Activated naive CD4-positive, alpha-beta T cell treated with anti-CD3 and anti-CD28 coated beads for 36 hours (primary cell): ENCODE measurements around the gene USP36. TPM values are rescaled to one million over a fixed set of nuclear protein-coding genes. Genes with fewer than 3 reads are reported as not detected.

ENCODE experiments used
- CTCF ChIA-PET: fragments of 350-600 bp; sonication (Branson Sonifier 250); formaldehyde crosslinking; loops from one replicate; lab custom pipeline; 2021; ENCODE audit warnings: antibody characterized with exemption; lab: Charles Lee
- DNase-seq: peaks from one replicate; pipeline ENCODE4 v3.0.0-alpha.2; 2020
- H3K27ac Mint-ChIP-seq: one replicate; pipeline ENCODE4 v1.8.0; 2021; ENCODE audit warnings: mild to moderate bottlenecking, mixed read lengths
- H3K27me3 Mint-ChIP-seq: one replicate; pipeline ENCODE4 v1.8.0; 2021; ENCODE audit warnings: low read depth, mixed read lengths
- H3K36me3 Mint-ChIP-seq: one replicate; pipeline ENCODE4 v1.8.0; 2021; ENCODE audit warnings: low read depth, mixed read lengths
- H3K4me1 Mint-ChIP-seq: one replicate; pipeline ENCODE4 v1.8.0; 2021; ENCODE audit warnings: low read depth, mixed read lengths
- H3K4me3 Mint-ChIP-seq: one replicate; pipeline ENCODE4 v1.8.0; 2021; ENCODE audit warnings: mild to moderate bottlenecking, moderate library complexity, mixed read lengths
- H3K9me3 Mint-ChIP-seq: one replicate; pipeline ENCODE4 v1.8.0; 2021; ENCODE audit warnings: mixed read lengths
- intact Hi-C: fragments of 100-400 bp; cut with micrococcal nuclease; formaldehyde crosslinking; loops from one replicate; pipeline ENCODE4 v1.15.1; 2023
- total RNA-seq, 2 experiments: library from RNA; stranded (reverse); gene quantifications; one replicate each; pipeline ENCODE4 v1.2.3, GENCODE V29; 2021

USP36 gene
- total RNA-seq, 2 experiments from 2014 or later, result 65.3 to 68.7 TPM

DNA sequence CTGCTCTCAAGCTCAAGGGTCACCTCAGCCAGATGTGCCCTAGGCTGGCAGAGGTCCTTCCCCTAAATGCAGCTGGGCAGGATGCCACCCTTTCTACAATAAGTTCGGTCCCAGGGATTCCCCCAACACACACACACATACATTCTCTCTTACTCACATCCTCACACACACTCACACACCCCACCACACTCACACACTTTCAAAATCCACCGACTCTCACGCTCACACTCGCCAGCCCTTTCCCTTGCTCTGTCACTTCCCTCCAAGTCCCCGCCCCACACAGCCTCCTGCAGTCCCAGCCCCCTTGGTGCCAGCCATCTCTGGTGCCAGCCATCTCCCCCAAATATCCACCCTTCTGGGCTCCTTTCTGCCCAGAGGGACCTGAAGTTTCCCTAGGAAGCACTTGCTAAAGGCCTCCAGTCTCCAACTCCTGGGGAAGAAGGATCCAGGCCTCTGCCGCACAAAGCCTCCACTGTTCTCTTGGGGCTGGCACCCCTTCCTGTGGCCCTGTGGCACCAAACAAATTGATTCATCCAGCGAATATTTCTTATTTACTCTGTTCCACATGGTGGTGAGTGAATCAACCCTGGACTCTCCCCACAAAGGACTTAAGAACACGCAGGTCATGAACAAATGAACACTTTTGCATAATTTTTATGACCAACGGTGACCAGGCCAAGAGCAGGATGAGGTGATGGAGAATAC lies 3.8 kb upstream of the USP36 start:
- peak; percentile 55 for DNase-seq
- intact Hi-C loops, result loop anchor here (5.0 kb wide), 3 partner anchors 122 to 717 kb away; partner anchors contain the start of gene TMC6
- peaks cover 21% of the 10 kb centered on the region for H3K4me1 Mint-ChIP-seq
- no peak overlapping the region for H3K4me3 Mint-ChIP-seq
- no peak overlapping the region for H3K27ac Mint-ChIP-seq
- peaks cover 5% of the 10 kb centered on the region for H3K36me3 Mint-ChIP-seq
- H3K9me3 Mint-ChIP-seq, result no peaks in the 10 kb centered on the region
- no peaks in the 10 kb centered on the region for H3K27me3 Mint-ChIP-seq
- CTCF ChIA-PET, result interaction anchor here (0.8 kb wide), 1 partner anchor 372 kb away, joined by 3 read pairs; no protein-coding TSS in a partner anchor

DNA sequence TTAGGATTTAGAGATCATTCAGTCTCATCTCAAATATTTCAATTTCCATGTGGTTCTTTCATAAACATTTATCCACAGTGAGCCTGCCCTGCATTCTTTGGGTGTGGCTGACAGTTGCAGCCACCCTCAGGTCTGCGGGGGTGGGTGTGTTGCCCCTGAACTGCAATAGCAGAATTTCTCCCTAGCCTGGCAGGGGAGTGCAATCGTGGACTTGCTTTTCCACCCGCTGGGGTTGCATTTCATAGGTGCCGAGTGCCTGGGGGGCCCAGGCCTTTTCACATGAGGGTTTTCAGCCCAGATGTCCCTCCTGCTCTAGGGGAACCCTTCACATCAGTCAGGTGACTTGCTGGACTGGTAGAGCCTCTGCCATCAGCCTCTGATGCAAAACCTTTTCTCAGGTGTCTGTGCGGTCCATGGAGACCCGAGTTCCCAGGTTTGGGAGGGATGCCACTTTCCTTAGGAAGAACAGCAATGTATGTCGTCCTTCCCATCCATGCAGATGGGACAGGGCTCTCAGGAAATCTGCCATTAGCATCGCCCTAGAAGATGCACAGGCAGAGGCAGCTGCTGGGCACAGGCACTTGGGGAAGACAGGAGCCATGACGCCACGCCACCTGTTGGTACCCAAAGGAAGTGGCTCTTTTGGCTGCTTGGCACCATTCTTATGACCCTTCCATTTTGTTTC lies 2.4 kb upstream of the USP36 start:
- intact Hi-C loops, result loop anchor here (5.0 kb wide), 3 partner anchors 121 to 716 kb away; partner anchors contain the start of gene TMC6
- Mint-ChIP-seq H3K27ac (no peak overlapping the region), H3K9me3 (no peaks in the 10 kb centered on the region), H3K36me3 (peaks cover 11% of the 10 kb centered on the region), H3K4me1 (peaks cover 34% of the 10 kb centered on the region), H3K27me3 (no peaks in the 10 kb centered on the region), H3K4me3 (no peak overlapping the region)
- CTCF ChIA-PET, result interaction anchor here (0.6 to 1.5 kb wide), 4 partner anchors 23 to 127 kb away, joined by 3 to 4 read pairs (median 4); no protein-coding TSS in a partner anchor
- peak; percentile 73 for DNase-seq

GRCh38 chr17:78840530-78840779 lies 159 bp downstream of the USP36 start:
- peaks cover 44% of the 10 kb centered on the region for H3K4me1 Mint-ChIP-seq
- H3K27me3 Mint-ChIP-seq, result no peaks in the 10 kb centered on the region
- intact Hi-C loops, result loop anchor here (1.0 to 5.0 kb wide), 5 partner anchors 58 to 713 kb away; partner anchors contain the start of genes CYTH1, SOCS3 and TMC6
- H3K4me3 Mint-ChIP-seq, result peak overlapping the region; percentile 88
- H3K27ac Mint-ChIP-seq, result peak overlapping the region; percentile 89
- CTCF ChIA-PET, result interaction anchor here (0.6 to 1.2 kb wide), 2 partner anchors 21 to 140 kb away, joined by 3 to 4 read pairs; no protein-coding TSS in a partner anchor
- H3K36me3 Mint-ChIP-seq, result peaks cover 32% of the 10 kb centered on the region
- DNase-seq, result no peak
- no peaks in the 10 kb centered on the region for H3K9me3 Mint-ChIP-seq

- Mint-ChIP-seq H3K27me3 (no peaks in the 10 kb centered on the region), H3K36me3 (peaks cover 34% of the 10 kb centered on the region), H3K4me1 (peaks cover 44% of the 10 kb centered on the region), H3K9me3 (no peaks in the 10 kb centered on the region), H3K27ac (peak overlapping the region; percentile 93), H3K4me3 (peak overlapping the region; percentile 96)
- intact Hi-C loops, result loop anchor here (1.0 to 5.0 kb wide), 5 partner anchors 57 to 713 kb away; partner anchors contain the start of genes CYTH1, SOCS3 and TMC6
- DNase-seq, result peak; percentile 45
- CTCF ChIA-PET, result interaction anchor here (0.6 to 1.2 kb wide), 2 partner anchors 21 to 140 kb away, joined by 3 to 4 read pairs; no protein-coding TSS in a partner anchor
These were observed 668 bp downstream of the USP36 start for GRCh38 chr17:78839762-78840529.

- Mint-ChIP-seq H3K27me3 (no peaks in the 10 kb centered on the region), H3K4me1 (peaks cover 40% of the 10 kb centered on the region), H3K4me3 (peak overlapping the region; percentile 96), H3K36me3 (peaks cover 35% of the 10 kb centered on the region), H3K27ac (peak overlapping the region; percentile 93), H3K9me3 (no peaks in the 10 kb centered on the region)
- peak; percentile 32 for DNase-seq
- CTCF ChIA-PET, result interaction anchor here (0.8 kb wide), 1 partner anchor 10 kb away, joined by 3 read pairs; no protein-coding TSS in a partner anchor
- intact Hi-C loops, result no loop called here
These were observed 1.3 kb downstream of the USP36 start for GRCh38 chr17:78839235-78839761.

- CTCF ChIA-PET, result interaction anchor here (0.7 to 0.8 kb wide), 2 partner anchors 9 to 343 kb away, joined by 3 read pairs; no protein-coding TSS in a partner anchor
- Mint-ChIP-seq H3K9me3 (no peaks in the 10 kb centered on the region), H3K27me3 (no peaks in the 10 kb centered on the region), H3K27ac (peak overlapping the region; percentile 93), H3K4me1 (peaks cover 36% of the 10 kb centered on the region), H3K4me3 (peak overlapping the region; percentile 96), H3K36me3 (peaks cover 38% of the 10 kb centered on the region)
- no peak for DNase-seq
- intact Hi-C loops, result no loop called here
These were observed 2.0 kb downstream of the USP36 start for GRCh38 chr17:78838574-78839005.

DNA sequence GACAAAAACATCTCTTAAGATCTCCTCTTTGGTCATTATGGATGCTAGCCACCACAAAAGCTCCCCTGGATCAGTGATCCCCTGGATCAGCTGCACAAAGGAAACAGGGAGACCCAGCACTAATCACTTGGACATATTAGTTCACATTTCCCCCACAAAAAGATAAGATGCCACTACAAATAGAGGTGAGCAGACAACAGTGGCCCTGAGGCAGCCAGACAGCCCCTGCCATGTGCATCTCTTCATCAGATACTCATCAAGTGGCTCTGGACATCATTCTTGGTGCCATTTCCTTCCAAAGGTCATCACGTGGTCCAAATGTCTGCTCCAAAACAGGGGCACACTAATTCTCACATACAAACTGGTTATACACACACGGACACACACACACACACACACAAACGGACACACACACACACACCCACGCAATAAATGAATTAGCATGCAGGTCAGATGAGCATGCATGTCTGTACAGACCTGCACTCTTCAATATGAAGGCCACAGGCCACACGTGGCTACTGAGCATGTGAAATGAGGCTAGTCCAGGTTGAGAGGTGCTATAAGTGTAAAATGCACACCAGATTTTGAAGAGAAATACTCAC lies 4.1 kb downstream of the USP36 start:
- no peak for DNase-seq
- Mint-ChIP-seq H3K36me3 (peaks cover 53% of the 10 kb centered on the region), H3K4me3 (no peak overlapping the region), H3K4me1 (peaks cover 29% of the 10 kb centered on the region), H3K9me3 (no peaks in the 10 kb centered on the region), H3K27me3 (no peaks in the 10 kb centered on the region), H3K27ac (no peak overlapping the region)
- intact Hi-C loops, result no loop called here
- CTCF ChIA-PET, result interaction anchor here (1.0 kb wide), 1 partner anchor 29 kb away, joined by 3 read pairs; no protein-coding TSS in a partner anchor

DNA sequence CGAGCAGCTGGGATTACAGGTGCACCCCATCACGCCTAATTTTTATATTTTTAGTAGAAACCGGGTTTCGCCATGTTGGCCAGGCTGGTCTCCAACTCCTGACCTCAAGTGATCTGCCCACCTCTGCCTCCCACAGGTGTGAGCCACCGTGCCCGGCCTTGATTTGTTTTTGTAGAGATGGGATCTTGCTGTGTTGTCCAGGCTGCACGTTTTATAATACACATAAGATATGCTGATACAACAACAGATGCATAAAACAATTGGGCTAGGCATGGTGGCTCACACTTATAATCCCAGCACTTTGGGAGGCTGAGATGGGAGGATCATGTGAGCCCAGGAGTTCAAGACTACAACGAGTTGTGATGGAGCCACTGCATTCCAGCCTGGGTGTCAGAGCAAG lies 6.0 kb downstream of the USP36 start:
- intact Hi-C loops, result no loop called here
- Mint-ChIP-seq H3K36me3 (peaks cover 60% of the 10 kb centered on the region), H3K4me1 (peaks cover 26% of the 10 kb centered on the region), H3K27ac (no peak overlapping the region), H3K27me3 (no peaks in the 10 kb centered on the region), H3K4me3 (no peak overlapping the region), H3K9me3 (no peaks in the 10 kb centered on the region)
- DNase-seq, result no peak
- CTCF ChIA-PET, result no interaction called here

DNA sequence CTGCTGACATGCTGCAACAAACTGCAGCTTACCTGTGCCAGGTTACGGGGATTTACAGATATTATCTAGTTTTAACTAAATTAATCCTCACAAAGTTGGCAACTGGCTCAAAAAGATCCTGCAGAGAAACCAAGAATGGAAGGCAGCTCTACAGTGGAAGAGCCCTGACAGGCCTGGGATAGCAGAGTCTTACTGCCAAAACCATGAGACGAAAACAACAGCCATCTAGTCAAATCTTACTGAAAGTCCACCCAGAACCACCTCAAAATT lies 8.1 kb downstream of the USP36 start:
- H3K9me3 Mint-ChIP-seq, result no peaks in the 10 kb centered on the region
- H3K27me3 Mint-ChIP-seq, result no peaks in the 10 kb centered on the region
- CTCF ChIA-PET, result no interaction called here
- peaks cover 11% of the 10 kb centered on the region for H3K4me1 Mint-ChIP-seq
- peaks cover 60% of the 10 kb centered on the region for H3K36me3 Mint-ChIP-seq
- H3K4me3 Mint-ChIP-seq, result no peak overlapping the region
- no peak for DNase-seq
- intact Hi-C loops, result no loop called here
- H3K27ac Mint-ChIP-seq, result no peak overlapping the region

GRCh38 chr17:78831688-78832540 lies 8.7 kb downstream of the USP36 start:
- DNase-seq, result no peak
- CTCF ChIA-PET, result interaction anchor here (0.6 kb wide), 1 partner anchor 854 kb away, joined by 6 read pairs; no protein-coding TSS in a partner anchor
- Mint-ChIP-seq H3K36me3 (peaks cover 59% of the 10 kb centered on the region), H3K9me3 (no peaks in the 10 kb centered on the region), H3K27ac (no peak overlapping the region), H3K4me3 (no peak overlapping the region), H3K27me3 (no peaks in the 10 kb centered on the region), H3K4me1 (peaks cover 6% of the 10 kb centered on the region)
- intact Hi-C loops, result no loop called here

DNA sequence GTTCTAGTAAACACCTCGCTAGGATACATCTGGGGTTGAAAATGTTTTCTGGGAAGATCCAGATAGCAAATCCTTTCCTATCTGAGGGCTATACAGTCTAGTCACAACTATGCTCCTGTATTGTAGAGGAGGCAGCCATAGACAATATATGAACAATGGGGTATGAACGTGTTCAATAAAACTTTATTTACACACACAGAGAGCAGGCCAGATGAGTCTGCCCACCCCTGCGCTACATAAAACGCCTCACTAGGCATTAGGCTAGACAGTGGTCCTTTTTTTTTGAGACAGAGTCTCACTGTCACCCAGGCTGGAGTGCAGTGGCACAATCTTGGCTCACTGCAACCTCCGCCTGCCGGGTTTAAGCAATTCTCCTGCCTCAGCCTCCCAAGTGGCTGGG lies 11.1 kb downstream of the USP36 start:
- CTCF ChIA-PET, result interaction anchor here (0.6 to 0.8 kb wide), 3 partner anchors 9 to 1745 kb away, joined by 3 to 4 read pairs (median 3); no protein-coding TSS in a partner anchor
- Mint-ChIP-seq H3K4me3 (no peak overlapping the region), H3K27me3 (no peaks in the 10 kb centered on the region), H3K36me3 (peaks cover 60% of the 10 kb centered on the region), H3K27ac (no peak overlapping the region), H3K4me1 (peaks cover 20% of the 10 kb centered on the region), H3K9me3 (no peaks in the 10 kb centered on the region)
- intact Hi-C loops, result no loop called here
- no peak for DNase-seq
